Measurements from ENCODE around the gene CXCL8. TPM values are rescaled to one million over a fixed set of nuclear protein-coding genes. Genes with fewer than 3 reads are reported as not detected.
"Not testable (repeated sequence)": the region's sequence is repeated elsewhere in the genome, so short reads cannot be mapped to it uniquely, and the experiment has no call there.

CXCL8 gene
- total RNA-seq, 2 experiments from 2014 or later: 0.31 to 0.38 TPM

DNA sequence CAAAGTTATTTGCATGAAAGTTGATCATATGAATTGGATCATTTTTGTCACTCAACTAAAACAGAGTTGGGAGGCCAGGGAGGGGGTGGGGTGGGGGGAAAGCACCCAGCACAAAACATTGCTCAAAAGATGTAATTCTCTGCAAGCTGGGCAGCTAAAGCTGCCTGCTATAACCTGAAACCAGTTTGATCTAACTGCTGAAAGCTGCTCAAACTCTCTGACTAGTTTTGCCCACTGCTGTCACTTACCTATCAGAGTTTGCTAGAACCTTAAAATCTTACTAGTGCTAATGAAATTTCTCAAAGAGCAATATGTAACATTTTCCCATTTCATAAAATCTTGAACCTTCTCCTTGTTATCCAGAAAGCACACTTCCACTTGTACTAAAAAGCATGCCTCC, 10.4 kb downstream of the CXCL8 start:
- H3K27me3 Mint-ChIP-seq: peaks cover 3% of the 10 kb centered on the region
- H3K4me3 Mint-ChIP-seq: no peak overlapping the region
- H3K4me1 Mint-ChIP-seq: no peaks in the 10 kb centered on the region
- no peak for DNase-seq
- H3K36me3 Mint-ChIP-seq: no peaks in the 10 kb centered on the region
- H3K27ac Mint-ChIP-seq: no peak overlapping the region
- H3K9me3 Mint-ChIP-seq: no peaks in the 10 kb centered on the region

- H3K4me1 Mint-ChIP-seq: no peaks in the 10 kb centered on the region
- H3K4me3 Mint-ChIP-seq: no peak overlapping the region
- H3K27me3 Mint-ChIP-seq: peaks cover 3% of the 10 kb centered on the region
- no peaks in the 10 kb centered on the region for H3K9me3 Mint-ChIP-seq
- no peak for DNase-seq
- H3K27ac Mint-ChIP-seq: no peak overlapping the region
- no peaks in the 10 kb centered on the region for H3K36me3 Mint-ChIP-seq
Measured at GRCh38 chr4:73751166-73751565, 10.8 kb downstream of the CXCL8 start.

GRCh38 chr4:73751830-73752229, 11.5 kb downstream of the CXCL8 start:
- DNase-seq: no peak
- H3K9me3 Mint-ChIP-seq: no peaks in the 10 kb centered on the region
- H3K36me3 Mint-ChIP-seq: no peaks in the 10 kb centered on the region
- H3K4me1 Mint-ChIP-seq: no peaks in the 10 kb centered on the region
- no peak overlapping the region for H3K4me3 Mint-ChIP-seq
- H3K27me3 Mint-ChIP-seq: peaks cover 3% of the 10 kb centered on the region
- no peak overlapping the region for H3K27ac Mint-ChIP-seq

DNA sequence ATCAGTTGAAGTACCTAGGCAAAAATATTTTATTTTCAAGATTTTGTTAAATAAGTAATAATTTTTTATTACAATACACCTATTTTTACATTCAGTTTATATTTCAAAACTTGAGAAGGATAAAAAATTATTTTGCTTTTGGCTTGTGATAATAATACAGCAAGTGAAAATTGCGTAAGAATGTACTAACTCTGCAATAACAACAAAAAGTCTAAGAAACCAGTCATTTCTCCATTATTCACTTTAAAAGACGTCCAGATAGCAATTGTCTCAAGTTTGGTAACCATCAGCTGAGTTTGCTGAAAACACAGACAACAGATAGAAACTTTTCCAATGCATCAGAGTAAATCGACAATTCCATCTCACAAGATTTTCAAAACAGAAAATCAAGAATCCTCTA, 12.1 kb downstream of the CXCL8 start:
- Mint-ChIP-seq H3K36me3 (no peaks in the 10 kb centered on the region), H3K27ac (no peak overlapping the region), H3K27me3 (peaks cover 3% of the 10 kb centered on the region), H3K4me3 (no peak overlapping the region), H3K9me3 (no peaks in the 10 kb centered on the region), H3K4me1 (no peaks in the 10 kb centered on the region)
- no peak for DNase-seq

GRCh38 chr4:73753215-73753614, 12.8 kb downstream of the CXCL8 start:
- H3K27me3 Mint-ChIP-seq: peaks cover 3% of the 10 kb centered on the region
- no peaks in the 10 kb centered on the region for H3K4me1 Mint-ChIP-seq
- no peaks in the 10 kb centered on the region for H3K9me3 Mint-ChIP-seq
- H3K27ac Mint-ChIP-seq: no peak overlapping the region
- no peak overlapping the region for H3K4me3 Mint-ChIP-seq
- H3K36me3 Mint-ChIP-seq: no peaks in the 10 kb centered on the region
- DNase-seq: no peak

DNA sequence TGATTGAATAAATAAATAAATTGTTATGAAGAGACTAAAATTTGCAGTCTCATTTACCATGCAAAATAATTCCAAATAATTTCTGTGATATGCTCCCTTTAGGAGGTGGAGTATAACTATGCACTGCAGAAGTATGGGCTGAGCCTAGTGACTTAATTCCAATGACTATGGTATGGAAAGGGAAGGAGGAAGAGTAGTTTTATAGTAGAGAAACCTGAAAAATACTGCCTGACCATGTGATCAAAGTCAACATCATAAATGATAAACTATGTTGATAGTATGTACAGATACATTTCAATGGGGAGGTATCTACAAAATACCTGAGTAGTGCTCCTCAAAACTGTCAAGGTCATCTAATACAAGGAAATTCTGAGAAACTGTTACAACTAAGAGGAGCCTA, 14.6 kb downstream of the CXCL8 start:
- DNase-seq: no peak
- Mint-ChIP-seq H3K27me3 (no peaks in the 10 kb centered on the region), H3K36me3 (no peaks in the 10 kb centered on the region), H3K9me3 (no peaks in the 10 kb centered on the region), H3K27ac (no peak overlapping the region), H3K4me1 (no peaks in the 10 kb centered on the region), H3K4me3 (no peak overlapping the region)

GRCh38 chr4:73759357-73759756, 19.0 kb downstream of the CXCL8 start:
- Mint-ChIP-seq H3K27me3 (no peaks in the 10 kb centered on the region), H3K9me3 (no peaks in the 10 kb centered on the region), H3K36me3 (no peaks in the 10 kb centered on the region), H3K27ac (no peak overlapping the region), H3K4me3 (no peak overlapping the region), H3K4me1 (no peaks in the 10 kb centered on the region)
- DNase-seq: no peak

GRCh38 chr4:73761856-73762255, 21.5 kb downstream of the CXCL8 start:
- no peaks in the 10 kb centered on the region for H3K36me3 Mint-ChIP-seq
- H3K27me3 Mint-ChIP-seq: no peaks in the 10 kb centered on the region
- no peak for DNase-seq
- no peaks in the 10 kb centered on the region for H3K4me1 Mint-ChIP-seq
- H3K9me3 Mint-ChIP-seq: no peaks in the 10 kb centered on the region
- no peak overlapping the region for H3K27ac Mint-ChIP-seq
- H3K4me3 Mint-ChIP-seq: no peak overlapping the region

DNA sequence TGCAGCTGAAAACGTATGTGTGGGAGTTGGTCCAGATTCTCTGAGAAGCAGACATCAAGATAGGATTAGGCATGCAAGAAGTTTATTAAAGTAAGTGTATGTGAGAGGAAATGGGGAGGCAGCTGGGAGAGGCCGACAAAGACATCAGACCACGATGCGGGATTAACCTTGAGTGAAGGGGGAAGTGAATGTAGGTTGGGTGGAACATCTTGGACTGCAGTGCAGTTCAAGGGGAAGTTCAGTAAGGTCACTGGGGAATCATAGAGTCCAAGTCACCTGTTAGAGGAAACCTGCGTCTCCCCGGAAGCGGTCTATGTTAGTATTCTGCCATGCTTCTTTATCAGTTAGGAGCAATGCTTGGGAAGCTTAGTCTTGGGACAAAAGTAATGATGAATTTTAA, 22.0 kb downstream of the CXCL8 start:
- Mint-ChIP-seq H3K27ac (no peak overlapping the region), H3K4me1 (no peaks in the 10 kb centered on the region), H3K9me3 (no peaks in the 10 kb centered on the region), H3K36me3 (no peaks in the 10 kb centered on the region), H3K4me3 (no peak overlapping the region), H3K27me3 (no peaks in the 10 kb centered on the region)
- DNase-seq: no peak

- Mint-ChIP-seq H3K27ac (no peak overlapping the region), H3K27me3 (no peaks in the 10 kb centered on the region), H3K4me1 (no peaks in the 10 kb centered on the region), H3K36me3 (no peaks in the 10 kb centered on the region), H3K9me3 (no peaks in the 10 kb centered on the region), H3K4me3 (no peak overlapping the region)
- DNase-seq: no peak
Measured at GRCh38 chr4:73763877-73764276, 23.5 kb downstream of the CXCL8 start.

- H3K4me1 Mint-ChIP-seq: no peaks in the 10 kb centered on the region
- no peak overlapping the region for H3K27ac Mint-ChIP-seq
- no peak for DNase-seq
- H3K9me3 Mint-ChIP-seq: no peaks in the 10 kb centered on the region
- H3K36me3 Mint-ChIP-seq: no peaks in the 10 kb centered on the region
- H3K27me3 Mint-ChIP-seq: no peaks in the 10 kb centered on the region
- H3K4me3 Mint-ChIP-seq: no peak overlapping the region
Measured at GRCh38 chr4:73764513-73764912, 24.1 kb downstream of the CXCL8 start.

- DNase-seq: no peak
- Mint-ChIP-seq H3K27me3 (no peaks in the 10 kb centered on the region), H3K4me3 (no peak overlapping the region), H3K27ac (no peak overlapping the region), H3K9me3 (no peaks in the 10 kb centered on the region), H3K36me3 (no peaks in the 10 kb centered on the region), H3K4me1 (no peaks in the 10 kb centered on the region)
Measured at GRCh38 chr4:73765296-73765695, 24.9 kb downstream of the CXCL8 start.

DNA sequence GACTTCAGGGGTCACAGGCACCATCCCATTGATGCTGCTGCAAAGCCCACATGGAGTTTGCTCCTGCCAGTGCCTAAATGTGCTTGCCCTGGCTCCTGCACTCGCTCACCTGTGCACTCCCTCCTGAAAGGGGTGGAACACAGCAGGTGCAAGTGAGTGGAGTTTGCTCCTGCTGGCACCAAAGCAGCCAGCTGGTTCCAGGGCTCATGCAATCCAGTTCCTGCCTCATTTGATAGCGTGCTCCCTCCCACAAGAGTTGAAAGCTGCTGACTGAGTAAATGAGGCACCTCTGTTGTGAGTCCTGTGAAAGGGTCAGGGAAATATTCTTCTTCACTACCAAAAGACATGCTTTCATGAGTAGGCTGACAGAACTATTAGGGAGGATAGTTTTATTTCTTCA, 30.5 kb downstream of the CXCL8 start:
- H3K36me3 Mint-ChIP-seq: no peaks in the 10 kb centered on the region

DNA sequence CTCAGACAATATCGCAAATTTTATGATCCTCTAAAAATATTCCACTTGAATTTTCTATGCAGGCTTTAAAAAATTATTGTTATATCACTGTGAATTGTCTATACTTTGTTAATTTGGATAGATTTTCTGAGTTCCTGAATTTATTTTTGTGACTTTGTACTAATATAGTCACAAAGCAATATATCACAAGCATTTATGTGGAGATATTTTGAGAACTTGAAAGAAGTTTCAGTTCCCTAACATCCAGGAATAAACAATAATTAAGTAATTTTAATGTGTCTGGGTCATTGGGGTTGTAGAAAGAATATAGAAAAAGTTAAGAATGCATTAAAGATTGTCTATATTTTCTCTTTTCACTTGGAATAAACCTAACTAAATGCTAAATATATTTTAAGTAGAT, 32.0 kb downstream of the CXCL8 start:
- DNase-seq: no peak
- Mint-ChIP-seq H3K36me3 (no peaks in the 10 kb centered on the region), H3K9me3 (no peaks in the 10 kb centered on the region), H3K4me1 (no peaks in the 10 kb centered on the region), H3K4me3 (no peak overlapping the region), H3K27me3 (peaks cover 5% of the 10 kb centered on the region), H3K27ac (no peak overlapping the region)

More for the DNA sequence above, 30.5 kb downstream of the CXCL8 start:
- no peaks in the 10 kb centered on the region for H3K9me3 Mint-ChIP-seq
- H3K27me3 Mint-ChIP-seq: peaks cover 5% of the 10 kb centered on the region
- no peak overlapping the region for H3K27ac Mint-ChIP-seq
- no peak overlapping the region for H3K4me3 Mint-ChIP-seq
- DNase-seq: no peak
- no peaks in the 10 kb centered on the region for H3K4me1 Mint-ChIP-seq

DNA sequence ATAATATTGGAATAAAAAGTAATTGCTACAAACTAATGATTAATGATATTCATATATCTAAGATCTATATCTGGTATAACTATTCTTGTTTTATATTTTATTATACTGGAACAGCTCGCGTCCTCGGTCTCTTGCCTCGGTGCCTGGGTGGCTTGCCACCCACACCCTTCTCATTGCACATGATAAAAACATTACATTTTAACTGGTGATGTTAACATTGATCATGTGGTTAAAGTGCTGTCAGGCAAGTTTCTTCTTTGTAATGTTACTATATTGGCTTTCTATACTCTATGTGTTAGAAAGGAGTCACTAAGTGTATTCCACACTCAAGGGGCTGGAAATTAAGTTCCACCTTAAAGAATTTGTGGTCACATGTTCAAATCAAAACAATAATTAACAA, 34.0 kb downstream of the CXCL8 start:
- H3K9me3 Mint-ChIP-seq, H3K27ac Mint-ChIP-seq, H3K4me1 Mint-ChIP-seq, H3K4me3 Mint-ChIP-seq, H3K36me3 Mint-ChIP-seq, DNase-seq: not testable (repeated sequence)
- peaks cover 10% of the 10 kb centered on the region for H3K27me3 Mint-ChIP-seq

DNA sequence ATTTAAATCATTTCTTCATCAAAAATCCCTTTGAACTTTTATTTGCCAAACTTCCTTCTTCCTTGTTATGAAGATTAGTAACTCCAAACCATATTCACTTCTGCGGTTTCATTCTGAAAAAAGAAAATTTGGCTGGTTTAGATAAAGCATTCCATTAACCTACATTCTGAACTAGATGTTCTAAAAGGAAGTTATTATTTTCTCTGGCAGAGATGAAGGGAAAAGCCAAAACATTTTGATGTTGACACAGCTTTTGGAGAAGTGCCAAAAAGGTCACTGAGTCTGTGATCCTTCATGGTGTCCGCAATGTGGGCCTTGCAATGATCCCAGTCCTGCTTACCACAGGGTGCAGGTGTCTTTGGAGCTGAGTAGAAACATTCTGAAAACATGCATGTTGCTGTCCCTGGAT, 36.0 kb downstream of the CXCL8 start:
- Mint-ChIP-seq H3K4me3 (no peak overlapping the region), H3K4me1 (no peaks in the 10 kb centered on the region), H3K9me3 (no peaks in the 10 kb centered on the region)

DNA sequence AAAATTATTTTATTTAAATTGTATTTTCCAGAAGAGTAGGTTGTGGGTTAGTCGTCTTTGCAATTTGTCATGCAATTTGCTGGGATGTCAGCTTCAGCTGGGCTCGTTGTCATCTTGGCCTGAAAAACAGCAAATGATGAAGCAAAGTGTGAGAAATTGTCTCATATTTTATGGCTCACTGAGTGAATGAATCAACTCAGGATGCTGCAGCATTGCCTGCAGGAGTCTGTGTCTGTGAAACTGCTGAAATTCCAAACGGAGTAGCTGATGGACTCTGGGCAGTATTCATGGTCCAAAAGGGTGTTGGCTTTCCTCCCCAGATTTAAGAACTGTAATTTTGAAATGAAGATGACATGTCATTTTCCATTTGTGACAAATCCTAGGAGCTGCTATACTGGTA, 37.2 kb downstream of the CXCL8 start:
- no peaks in the 10 kb centered on the region for H3K4me1 Mint-ChIP-seq

More for the DNA sequence above, 36.0 kb downstream of the CXCL8 start:
- Mint-ChIP-seq H3K36me3 (no peaks in the 10 kb centered on the region), H3K27ac (no peak overlapping the region), H3K27me3 (peaks cover 11% of the 10 kb centered on the region)
- no peak for DNase-seq

More for the DNA sequence above, 37.2 kb downstream of the CXCL8 start:
- H3K27me3 Mint-ChIP-seq: peaks cover 11% of the 10 kb centered on the region
- H3K36me3 Mint-ChIP-seq: no peaks in the 10 kb centered on the region
- no peak for DNase-seq
- no peaks in the 10 kb centered on the region for H3K9me3 Mint-ChIP-seq
- no peak overlapping the region for H3K4me3 Mint-ChIP-seq
- H3K27ac Mint-ChIP-seq: no peak overlapping the region

Data from activated naive CD8-positive, alpha-beta T cell treated with anti-CD3 and anti-CD28 coated beads for 36 hours (primary cell).